GM23338 (cell line): ENCODE measurements around the gene SLC4A8. TPM values are rescaled to one million over a fixed set of nuclear protein-coding genes. Genes with fewer than 3 reads are reported as not detected.

ENCODE experiments used
- ATAC-seq: fragments of 200-7000 bp; cut with Tn5 transposase; 3 replicates; pipeline ENCODE4 v1.9.1; 2020
- DNase-seq: peaks from one replicate; pipeline ENCODE4 v3.0.0-alpha.2; 2015; ENCODE audit warnings: low spot score
- H2AFZ ChIP-seq: fragments of 200-600 bp; sonication (generic); 2 replicates; pipeline ENCODE4 v1.8.0; 2016; ENCODE audit warnings: antibody characterized with exemption, mild to moderate bottlenecking, moderate library complexity
- H3F3A ChIP-seq: fragments of 200-600 bp; sonication (generic); replicated peaks from 2 replicates; pipeline ENCODE4 v1.8.0; 2017; ENCODE audit warnings: antibody characterized with exemption, mixed run types, low read depth
- H3K27ac ChIP-seq: fragments of 200-600 bp; sonication (generic); 2 replicates; pipeline ENCODE4 v1.6.1; 2016; ENCODE audit warnings: low read depth
- H3K27me3 ChIP-seq: fragments of 200-600 bp; sonication (generic); 2 replicates; pipeline ENCODE4 v1.8.0; 2016; ENCODE audit warnings: mild to moderate bottlenecking, mixed run types, moderate library complexity; ENCODE audit not compliant: insufficient read depth
- H3K36me3 ChIP-seq: fragments of 200-600 bp; sonication (generic); 2 replicates; pipeline ENCODE4 v1.8.0; 2016; ENCODE audit warnings: mild to moderate bottlenecking; ENCODE audit not compliant: insufficient read depth
- H3K4me1 ChIP-seq: fragments of 200-600 bp; sonication (generic); 2 replicates; pipeline ENCODE4 v1.8.0; 2016; ENCODE audit warnings: mild to moderate bottlenecking, moderate library complexity; ENCODE audit not compliant: insufficient read depth
- H3K4me2 ChIP-seq: fragments of 200-600 bp; sonication (generic); 2 replicates; pipeline ENCODE4 v1.7.1; 2017; ENCODE audit warnings: mixed run types
- H3K4me3 ChIP-seq: fragments of 200-600 bp; sonication (generic); 2 replicates; pipeline ENCODE4 v1.6.1; 2016; ENCODE audit warnings: mixed run types
- H3K79me2 ChIP-seq: fragments of 200-600 bp; sonication (generic); replicated peaks from 2 replicates; pipeline ENCODE4 v1.8.0; 2017; ENCODE audit warnings: mild to moderate bottlenecking; ENCODE audit not compliant: insufficient read depth
- H3K9me2 ChIP-seq: fragments of 200-600 bp; sonication (generic); 2 replicates; pipeline ENCODE4 v1.8.0; 2017; ENCODE audit not compliant: insufficient read depth
- H4K20me1 ChIP-seq: fragments of 200-600 bp; sonication (generic); replicated peaks from 2 replicates; pipeline ENCODE4 v1.8.0; 2017; ENCODE audit warnings: mild to moderate bottlenecking; ENCODE audit not compliant: insufficient read depth
- H3K27ac Mint-ChIP-seq: 2 replicates; pipeline ENCODE4 v1.8.0; 2020; ENCODE audit warnings: inconsistent platforms, mild to moderate bottlenecking, moderate library complexity, mixed read lengths
- H3K27me3 Mint-ChIP-seq: 3 replicates; pipeline ENCODE4 v1.8.0; 2022; ENCODE audit warnings: low read depth, mild to moderate bottlenecking, moderate library complexity, mixed read lengths, inconsistent platforms; ENCODE audit not compliant: insufficient read depth, poor library complexity
- H3K36me3 Mint-ChIP-seq: 3 replicates; pipeline ENCODE4 v1.8.0; 2021; ENCODE audit warnings: low read depth, mild to moderate bottlenecking, inconsistent platforms, moderate library complexity, mixed read lengths
- H3K4me1 Mint-ChIP-seq: 3 replicates; pipeline ENCODE4 v1.8.0; 2020; ENCODE audit warnings: mild to moderate bottlenecking, inconsistent platforms, mixed read lengths
- H3K4me3 Mint-ChIP-seq: 3 replicates; pipeline ENCODE4 v1.8.0; 2021; ENCODE audit warnings: moderate library complexity, mild to moderate bottlenecking, inconsistent platforms, mixed read lengths
- H3K9me3 Mint-ChIP-seq: 3 replicates; pipeline ENCODE4 v1.8.0; 2020; ENCODE audit warnings: moderate library complexity, mild to moderate bottlenecking, inconsistent platforms, mixed read lengths
- CREB1 ChIP-seq: fragments of 250-450 bp; sonication (Bioruptor Pico); IDR thresholded peaks from 2 replicates; pipeline ENCODE4 v1.5.0; 2020; ENCODE audit warnings: low read depth, mild to moderate bottlenecking, moderate library complexity
- EZH2 ChIP-seq: fragments of 200-600 bp; sonication (generic); IDR thresholded peaks from one replicate; pipeline ENCODE4 v1.8.0; 2017; ENCODE audit warnings: antibody characterized with exemption, mild to moderate bottlenecking, low read depth; ENCODE audit not compliant: unreplicated experiment
- JUNB ChIP-seq: IDR thresholded peaks from one replicate; pipeline ENCODE4 v1.6.1; 2016; ENCODE audit warnings: antibody characterized with exemption; ENCODE audit not compliant: unreplicated experiment
- NANOG ChIP-seq: IDR thresholded peaks from 2 replicates; pipeline ENCODE4 v1.6.1; 2016; ENCODE audit warnings: antibody characterized with exemption, borderline replicate concordance
- POLR2AphosphoS5 ChIP-seq: IDR thresholded peaks from 2 replicates; pipeline ENCODE4 v1.6.1; 2016; ENCODE audit warnings: antibody characterized with exemption, low read depth
- STAT1 ChIP-seq: IDR thresholded peaks from one replicate; pipeline ENCODE4 v1.6.1; 2016; ENCODE audit warnings: antibody characterized with exemption; ENCODE audit not compliant: unreplicated experiment
- ZNF114 ChIP-seq: fragments of 250-450 bp; sonication (Bioruptor Pico); IDR thresholded peaks from 2 replicates; pipeline ENCODE4 v1.5.0; 2020; ENCODE audit warnings: mild to moderate bottlenecking, moderate library complexity
- ZNF331 ChIP-seq: fragments of 250-450 bp; sonication (Bioruptor Pico); IDR thresholded peaks from 2 replicates; pipeline ENCODE4 v1.5.0; 2020; ENCODE audit warnings: low read depth, mild to moderate bottlenecking, moderate library complexity
- polyA plus RNA-seq: library from polyadenylated mRNA; unstranded; fragments of >200 nt; fragmentation: Nextera tagmentation; extraction: Ambion mirVana; gene quantifications from 2 replicates; pipeline ENCODE4 v1.2.1, GENCODE V29; 2016
- total RNA-seq: library from RNA; depleted of rRNA; stranded (reverse); fragments of >200 nt; shearing (Covaris generic); gene quantifications from 2 replicates; pipeline ENCODE4 v1.2.3, GENCODE V29; 2014
- TF ChIP-seq, protein P1 (sequence below), 2 experiments: fragments of 200-600 bp in 1 of 2; sonication (generic) in 1 of 2; conservative IDR thresholded peaks; 2 replicates each; pipeline versions ENCODE4 v1.5.1 to v1.6.1; 2016 to 2017; ENCODE audit warnings: antibody characterized with exemption in 2 of 2, low read depth in 2 of 2, mild to moderate bottlenecking in 2 of 2, moderate library complexity in 1 of 2
- TF ChIP-seq, protein P2 (sequence below): IDR thresholded peaks from one replicate; pipeline ENCODE4 v1.6.1; 2018; ENCODE audit warnings: antibody characterized with exemption; ENCODE audit not compliant: unreplicated experiment
- TF ChIP-seq, protein P3 (sequence below): IDR thresholded peaks from 2 replicates; pipeline ENCODE4 v1.6.1; 2016; ENCODE audit warnings: antibody characterized with exemption

The SLC4A8 gene
- total and polyA plus RNA-seq, 2 experiments from 2014 or later, result 7.6 to 9.2 TPM

DNA sequence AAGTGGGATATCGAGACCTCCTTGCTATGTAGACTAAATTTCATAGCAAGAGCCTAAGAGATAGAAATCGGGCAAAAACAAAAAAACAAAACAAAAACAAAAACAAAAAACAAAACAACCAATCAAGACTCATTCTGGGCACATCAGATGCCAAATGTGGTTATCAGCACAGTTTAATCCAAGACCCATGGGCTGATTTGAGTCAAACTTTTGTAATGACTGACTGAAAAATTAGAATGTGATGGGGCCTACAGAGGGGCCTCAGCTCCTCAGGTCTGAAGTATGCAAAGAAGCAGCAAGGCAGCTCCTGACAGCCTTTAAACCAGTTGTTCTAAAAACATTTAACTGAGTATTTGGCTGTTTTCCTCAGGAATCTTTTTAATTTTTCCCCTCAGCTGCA lies 49.3 kb downstream of the SLC4A8 start:
- no peaks in the 10 kb centered on the region; the same call in 2 of the 3 replicates for H3K36me3 Mint-ChIP-seq
- ATAC-seq, result no peak

DNA sequence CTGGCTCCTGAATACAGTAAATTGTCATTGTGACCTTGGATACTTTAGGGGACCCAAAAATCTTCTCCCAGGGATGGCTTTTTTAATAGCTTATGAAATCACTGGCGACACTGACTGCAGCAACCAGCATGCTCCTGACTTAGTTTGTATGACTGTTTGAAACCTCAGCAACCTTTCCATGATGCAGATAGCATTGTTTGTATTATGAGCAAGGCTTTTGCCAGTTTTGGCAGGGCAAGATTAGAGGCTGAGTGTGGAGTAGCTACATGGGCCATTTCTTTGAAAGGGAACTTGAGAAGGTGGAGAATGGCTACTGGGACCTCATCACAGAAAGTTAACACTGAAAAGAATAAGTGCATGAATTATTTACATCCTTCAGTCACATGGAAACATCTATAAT lies 50.9 kb downstream of the SLC4A8 start:
- no peaks in the 10 kb centered on the region for H4K20me1 ChIP-seq
- Mint-ChIP-seq H3K27me3 (no peaks in the 10 kb centered on the region), H3K4me3 (no peak overlapping the region), H3K4me1 (no peaks in the 10 kb centered on the region; the same call in 2 of the 3 replicates), H3K9me3 (no peaks in the 10 kb centered on the region), H3K36me3 (no peaks in the 10 kb centered on the region; the same call in 2 of the 3 replicates), H3K27ac (no peak overlapping the region)
- H3K4me2 ChIP-seq, result no peak overlapping the region
- no peaks in the 10 kb centered on the region for H3F3A ChIP-seq
- H3K4me1 ChIP-seq, result no peaks in the 10 kb centered on the region
- 0 out of 2 replicates have a peak, but pooled peaks cover 5% of the 10 kb centered on the region for H3K36me3 ChIP-seq
- no peaks in the 10 kb centered on the region for H3K79me2 ChIP-seq
- no peak overlapping the region for H3K27ac ChIP-seq
- no peak for DNase-seq
- H2AFZ ChIP-seq, result no peak overlapping the region
- no peaks in the 10 kb centered on the region for H3K27me3 ChIP-seq
- H3K9me2 ChIP-seq, result no peaks in the 10 kb centered on the region
- no peak overlapping the region for H3K4me3 ChIP-seq
- no peak for ATAC-seq
- TF ChIP-seq EZH2 (no peak), NANOG (no peak), JUNB (no peak), POLR2AphosphoS5 (no peak), ZNF114 (no peak), CREB1 (no peak), ZNF331 (no peak), STAT1 (no peak)
- TF ChIP-seq, protein P1, sequence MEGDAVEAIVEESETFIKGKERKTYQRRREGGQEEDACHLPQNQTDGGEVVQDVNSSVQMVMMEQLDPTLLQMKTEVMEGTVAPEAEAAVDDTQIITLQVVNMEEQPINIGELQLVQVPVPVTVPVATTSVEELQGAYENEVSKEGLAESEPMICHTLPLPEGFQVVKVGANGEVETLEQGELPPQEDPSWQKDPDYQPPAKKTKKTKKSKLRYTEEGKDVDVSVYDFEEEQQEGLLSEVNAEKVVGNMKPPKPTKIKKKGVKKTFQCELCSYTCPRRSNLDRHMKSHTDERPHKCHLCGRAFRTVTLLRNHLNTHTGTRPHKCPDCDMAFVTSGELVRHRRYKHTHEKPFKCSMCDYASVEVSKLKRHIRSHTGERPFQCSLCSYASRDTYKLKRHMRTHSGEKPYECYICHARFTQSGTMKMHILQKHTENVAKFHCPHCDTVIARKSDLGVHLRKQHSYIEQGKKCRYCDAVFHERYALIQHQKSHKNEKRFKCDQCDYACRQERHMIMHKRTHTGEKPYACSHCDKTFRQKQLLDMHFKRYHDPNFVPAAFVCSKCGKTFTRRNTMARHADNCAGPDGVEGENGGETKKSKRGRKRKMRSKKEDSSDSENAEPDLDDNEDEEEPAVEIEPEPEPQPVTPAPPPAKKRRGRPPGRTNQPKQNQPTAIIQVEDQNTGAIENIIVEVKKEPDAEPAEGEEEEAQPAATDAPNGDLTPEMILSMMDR (conservative IDR thresholded peaks at IDR 0.05; ENCODE audit: low read depth in 2 of 2), result no peak
- TF ChIP-seq, protein P2, sequence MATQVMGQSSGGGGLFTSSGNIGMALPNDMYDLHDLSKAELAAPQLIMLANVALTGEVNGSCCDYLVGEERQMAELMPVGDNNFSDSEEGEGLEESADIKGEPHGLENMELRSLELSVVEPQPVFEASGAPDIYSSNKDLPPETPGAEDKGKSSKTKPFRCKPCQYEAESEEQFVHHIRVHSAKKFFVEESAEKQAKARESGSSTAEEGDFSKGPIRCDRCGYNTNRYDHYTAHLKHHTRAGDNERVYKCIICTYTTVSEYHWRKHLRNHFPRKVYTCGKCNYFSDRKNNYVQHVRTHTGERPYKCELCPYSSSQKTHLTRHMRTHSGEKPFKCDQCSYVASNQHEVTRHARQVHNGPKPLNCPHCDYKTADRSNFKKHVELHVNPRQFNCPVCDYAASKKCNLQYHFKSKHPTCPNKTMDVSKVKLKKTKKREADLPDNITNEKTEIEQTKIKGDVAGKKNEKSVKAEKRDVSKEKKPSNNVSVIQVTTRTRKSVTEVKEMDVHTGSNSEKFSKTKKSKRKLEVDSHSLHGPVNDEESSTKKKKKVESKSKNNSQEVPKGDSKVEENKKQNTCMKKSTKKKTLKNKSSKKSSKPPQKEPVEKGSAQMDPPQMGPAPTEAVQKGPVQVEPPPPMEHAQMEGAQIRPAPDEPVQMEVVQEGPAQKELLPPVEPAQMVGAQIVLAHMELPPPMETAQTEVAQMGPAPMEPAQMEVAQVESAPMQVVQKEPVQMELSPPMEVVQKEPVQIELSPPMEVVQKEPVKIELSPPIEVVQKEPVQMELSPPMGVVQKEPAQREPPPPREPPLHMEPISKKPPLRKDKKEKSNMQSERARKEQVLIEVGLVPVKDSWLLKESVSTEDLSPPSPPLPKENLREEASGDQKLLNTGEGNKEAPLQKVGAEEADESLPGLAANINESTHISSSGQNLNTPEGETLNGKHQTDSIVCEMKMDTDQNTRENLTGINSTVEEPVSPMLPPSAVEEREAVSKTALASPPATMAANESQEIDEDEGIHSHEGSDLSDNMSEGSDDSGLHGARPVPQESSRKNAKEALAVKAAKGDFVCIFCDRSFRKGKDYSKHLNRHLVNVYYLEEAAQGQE, result no peak
- TF ChIP-seq, protein P3, sequence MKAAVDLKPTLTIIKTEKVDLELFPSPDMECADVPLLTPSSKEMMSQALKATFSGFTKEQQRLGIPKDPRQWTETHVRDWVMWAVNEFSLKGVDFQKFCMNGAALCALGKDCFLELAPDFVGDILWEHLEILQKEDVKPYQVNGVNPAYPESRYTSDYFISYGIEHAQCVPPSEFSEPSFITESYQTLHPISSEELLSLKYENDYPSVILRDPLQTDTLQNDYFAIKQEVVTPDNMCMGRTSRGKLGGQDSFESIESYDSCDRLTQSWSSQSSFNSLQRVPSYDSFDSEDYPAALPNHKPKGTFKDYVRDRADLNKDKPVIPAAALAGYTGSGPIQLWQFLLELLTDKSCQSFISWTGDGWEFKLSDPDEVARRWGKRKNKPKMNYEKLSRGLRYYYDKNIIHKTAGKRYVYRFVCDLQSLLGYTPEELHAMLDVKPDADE, result no peak

More for the DNA sequence above, 49.3 kb downstream of the SLC4A8 start:
- Histone ChIP-seq H3K4me3 (no peak overlapping the region), H2AFZ (no peak overlapping the region), H3K9me2 (no peaks in the 10 kb centered on the region), H3K27ac (no peak overlapping the region), H3K27me3 (no peaks in the 10 kb centered on the region), H3K4me1 (no peaks in the 10 kb centered on the region), H3K36me3 (0 out of 2 replicates have a peak, but pooled peaks cover 11% of the 10 kb centered on the region), H3K79me2 (no peaks in the 10 kb centered on the region), H3F3A (no peaks in the 10 kb centered on the region), H4K20me1 (no peaks in the 10 kb centered on the region), H3K4me2 (no peak overlapping the region)
- Mint-ChIP-seq H3K9me3 (no peaks in the 10 kb centered on the region), H3K4me1 (no peaks in the 10 kb centered on the region; the same call in 2 of the 3 replicates), H3K4me3 (no peak overlapping the region), H3K27ac (no peak overlapping the region), H3K27me3 (no peaks in the 10 kb centered on the region)
- TF ChIP-seq JUNB (no peak), STAT1 (no peak), POLR2AphosphoS5 (no peak)
- DNase-seq, result no peak
